Right atrium auricular region (tissue), 2 donors: Measurements from ENCODE around the gene PADI4. TPM values are rescaled to one million over a fixed set of nuclear protein-coding genes. Genes with fewer than 3 reads are reported as not detected.

Experiments
- DNase-seq: peaks from one replicate; pipeline ENCODE4 v3.0.0-alpha.2; 2019; ENCODE audit warnings: low spot score
- H3K27ac ChIP-seq, 2 donors: fragments of 200-600 bp; sonication (generic); 1 replicate in 1 of 2; 2 replicates in 1 of 2; pipeline ENCODE4 v1.5.1; 2016 to 2019
- H3K27me3 ChIP-seq, 2 donors: fragments of 200-600 bp; sonication (generic); one replicate each; pipeline versions ENCODE4 v1.5.1 to v1.6.0; 2017 to 2019
- H3K36me3 ChIP-seq: fragments of 200-600 bp; sonication (generic); one replicate; pipeline ENCODE4 v1.5.1; 2016
- H3K4me1 ChIP-seq, 2 donors: fragments of 200-600 bp; sonication (generic); one replicate each; pipeline versions ENCODE4 v1.5.1 to v1.6.0; 2017 to 2019
- H3K4me3 ChIP-seq, 2 donors: fragments of 200-600 bp; sonication (generic); 1 replicate in 1 of 2; 2 replicates in 1 of 2; pipeline ENCODE4 v1.5.1; 2017 to 2019; ENCODE audit warnings: mild to moderate bottlenecking in 1 of 2, moderate library complexity in 1 of 2
- H3K9me3 ChIP-seq, 2 donors: fragments of 200-600 bp; sonication (generic); one replicate each; pipeline ENCODE4 v1.5.1; 2019
- CTCF ChIP-seq, 2 donors: fragments of 200-600 bp; sonication (generic); IDR thresholded peaks; one replicate each; pipeline ENCODE4 v1.5.1; 2019; ENCODE audit warnings: antibody characterized with exemption in 2 of 2
- total RNA-seq, 2 donors: library from RNA; depleted of rRNA; stranded (reverse); fragments of >200 nt; gene quantifications; one replicate each; pipeline ENCODE4 v1.1.0, GENCODE V29; 2016

The PADI4 gene
- total RNA-seq, 2 donors from 2014 or later, result 0.19 to 0.31 TPM

- no peaks in the 10 kb centered on the region for H3K9me3 ChIP-seq
- TF ChIP-seq CTCF (IDR thresholded peaks at IDR 0.05), result no peak
- H3K36me3 ChIP-seq, result no peaks in the 10 kb centered on the region
- no peak for DNase-seq
- no peaks in the 10 kb centered on the region for H3K27me3 ChIP-seq
- H3K4me3 ChIP-seq, result no peak overlapping the region
- no peaks in the 10 kb centered on the region for H3K4me1 ChIP-seq
- H3K27ac ChIP-seq, result no peak overlapping the region
Measured at GRCh38 chr1:17287130-17287776, 20.7 kb upstream of the PADI4 start.

- DNase-seq, result no peak
- Histone ChIP-seq H3K4me1 (no peaks in the 10 kb centered on the region), H3K36me3 (no peaks in the 10 kb centered on the region), H3K27ac (no peak overlapping the region), H3K9me3 (no peaks in the 10 kb centered on the region), H3K27me3 (no peaks in the 10 kb centered on the region), H3K4me3 (no peak overlapping the region)
- TF ChIP-seq CTCF (IDR thresholded peaks at IDR 0.05), result no peak
Measured at GRCh38 chr1:17289721-17290120, 18.3 kb upstream of the PADI4 start.

GRCh38 chr1:17290553-17290952, 17.4 kb upstream of the PADI4 start:
- no peak overlapping the region for H3K27ac ChIP-seq
- no peaks in the 10 kb centered on the region for H3K4me1 ChIP-seq
- H3K36me3 ChIP-seq, result no peaks in the 10 kb centered on the region
- no peaks in the 10 kb centered on the region for H3K27me3 ChIP-seq
- no peak for TF ChIP-seq CTCF (IDR thresholded peaks at IDR 0.05)
- no peaks in the 10 kb centered on the region for H3K9me3 ChIP-seq
- H3K4me3 ChIP-seq, result no peak overlapping the region
- DNase-seq, result no peak

GRCh38 chr1:17292299-17293160, 15.5 kb upstream of the PADI4 start:
- H3K9me3 ChIP-seq, result no peaks in the 10 kb centered on the region
- H3K36me3 ChIP-seq, result no peaks in the 10 kb centered on the region
- H3K27ac ChIP-seq, result no peak overlapping the region
- no peak overlapping the region for H3K4me3 ChIP-seq
- H3K4me1 ChIP-seq, result no peaks in the 10 kb centered on the region
- H3K27me3 ChIP-seq, result no peaks in the 10 kb centered on the region
- no peak for TF ChIP-seq CTCF (IDR thresholded peaks at IDR 0.05)
- DNase-seq, result no peak

GRCh38 chr1:17293681-17294425, 14.1 kb upstream of the PADI4 start:
- no peaks in the 10 kb centered on the region for H3K4me1 ChIP-seq

More at GRCh38 chr1:17293681-17294425, 14.1 kb upstream of the PADI4 start:
- Histone ChIP-seq H3K27ac (no peak overlapping the region), H3K4me3 (no peak overlapping the region), H3K36me3 (no peaks in the 10 kb centered on the region), H3K27me3 (no peaks in the 10 kb centered on the region), H3K9me3 (peaks cover 0 to 2% of the 10 kb centered on the region in 2 donors)
- DNase-seq, result no peak
- TF ChIP-seq CTCF (IDR thresholded peaks at IDR 0.05), result no peak
